GM18517 (cell line): Measurements from ENCODE around the gene KCNC2.

ENCODE experiments used
- ATAC-seq: cut with Tn5 transposase; IDR thresholded peaks from one replicate; pipeline ENCODE4 v1.9.1; 2021; ENCODE audit warnings: mild to moderate bottlenecking, moderate library complexity; ENCODE audit not compliant: unreplicated experiment

The KCNC2 gene

DNA sequence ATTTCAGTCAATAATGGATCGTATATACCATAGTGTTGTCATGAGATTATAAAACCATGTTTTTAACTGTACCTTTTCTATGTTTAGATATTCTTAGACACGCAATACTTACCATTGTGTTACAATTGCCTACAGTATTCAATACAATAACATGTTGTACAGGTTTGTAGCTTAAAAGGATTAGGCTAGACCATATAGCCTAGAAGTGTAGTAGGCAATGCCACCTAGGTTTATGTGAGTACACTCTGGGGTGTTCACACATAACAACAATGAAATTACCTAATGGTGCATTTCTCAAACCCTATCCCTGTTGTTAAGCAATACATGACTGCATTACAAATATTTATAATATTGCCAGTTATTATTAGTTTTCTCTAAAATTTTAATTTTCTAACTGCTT is 144.2 kb downstream of the KCNC2 start:
- ATAC-seq = no peak

GRCh38 chr12:75062691-75063090 is 146.9 kb downstream of the KCNC2 start:
- no peak for ATAC-seq

DNA sequence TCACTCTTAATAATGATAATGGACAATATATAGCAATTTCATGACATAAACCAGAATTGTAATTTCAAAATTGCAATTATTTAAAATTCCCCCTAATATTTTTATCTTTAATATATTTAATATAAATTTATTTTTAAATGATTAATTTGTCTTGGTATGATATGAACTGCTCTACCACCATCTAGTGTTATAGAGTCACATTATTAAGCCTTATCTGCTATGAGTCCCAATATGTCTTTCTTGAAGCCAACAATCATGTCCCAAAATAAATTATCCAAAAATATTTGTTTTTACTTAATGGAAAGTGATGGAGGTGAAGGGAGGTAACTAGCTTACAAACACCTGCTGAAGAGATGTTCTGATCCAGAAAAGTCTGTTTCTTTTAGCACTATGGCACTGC is 151.4 kb downstream of the KCNC2 start:
- no peak for ATAC-seq

DNA sequence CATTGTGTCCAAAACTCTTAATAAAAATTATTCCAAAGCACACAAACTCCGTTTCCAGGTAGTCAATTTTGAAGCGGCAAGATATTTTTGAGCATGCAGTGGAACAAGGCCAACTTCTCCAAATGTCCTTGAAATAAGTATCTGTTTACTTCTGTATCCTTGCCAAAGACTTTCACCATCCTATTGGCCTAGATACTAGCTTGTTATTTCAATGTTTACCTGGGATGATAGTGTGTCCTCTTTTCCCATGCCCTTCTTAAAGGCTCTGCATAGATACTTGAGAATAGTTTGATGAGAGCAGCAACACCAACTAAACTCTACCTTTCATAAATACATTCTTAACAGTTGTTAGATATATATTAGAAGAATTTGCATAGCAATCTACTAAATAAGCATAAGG is 160.9 kb downstream of the KCNC2 start:
- ATAC-seq = no peak

- ATAC-seq = no peak
Observed at GRCh38 chr12:75047885-75048525, 161.6 kb downstream of the KCNC2 start.

DNA sequence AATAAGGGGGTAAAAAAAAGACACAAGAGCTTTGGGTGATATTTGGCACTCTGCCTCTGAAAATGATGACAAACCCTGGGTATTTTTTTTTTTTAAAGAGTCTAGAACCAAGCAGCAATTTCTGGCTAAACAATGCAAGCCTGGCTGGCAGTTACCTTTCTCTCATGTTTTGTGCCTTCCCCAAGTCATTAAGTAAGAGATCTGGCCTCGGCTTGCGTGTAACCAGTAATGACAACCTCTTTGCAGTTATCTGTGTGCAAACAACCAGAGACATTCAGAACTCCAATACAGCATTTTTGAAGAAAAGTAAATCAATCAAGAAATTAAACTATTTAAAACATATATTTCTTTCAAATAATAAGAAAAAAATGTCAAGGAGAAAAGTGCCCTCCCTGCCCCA is 167.5 kb downstream of the KCNC2 start:
- ATAC-seq = no peak

DNA sequence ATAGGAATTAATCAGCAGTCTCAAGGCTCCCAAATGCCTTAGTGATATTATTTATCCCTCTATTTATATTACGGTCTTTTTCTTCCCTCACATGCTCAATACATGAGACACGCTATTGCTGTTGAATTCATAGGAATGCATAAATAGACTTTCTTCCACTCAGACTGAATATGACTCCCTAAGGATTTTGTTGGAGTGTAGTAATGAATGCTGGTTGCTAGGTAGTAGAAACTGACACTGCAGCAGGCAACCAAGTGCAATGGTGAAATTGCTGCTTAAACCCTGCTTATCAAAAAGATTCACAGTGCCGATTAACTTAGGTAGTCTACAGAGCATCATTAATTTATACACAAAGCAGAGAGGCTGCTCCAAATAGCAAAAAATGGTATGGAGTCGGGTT is 168.2 kb downstream of the KCNC2 start:
- ATAC-seq = no peak

GRCh38 chr12:75020068-75020557 is 189.5 kb downstream of the KCNC2 start:
- ATAC-seq = no peak

DNA sequence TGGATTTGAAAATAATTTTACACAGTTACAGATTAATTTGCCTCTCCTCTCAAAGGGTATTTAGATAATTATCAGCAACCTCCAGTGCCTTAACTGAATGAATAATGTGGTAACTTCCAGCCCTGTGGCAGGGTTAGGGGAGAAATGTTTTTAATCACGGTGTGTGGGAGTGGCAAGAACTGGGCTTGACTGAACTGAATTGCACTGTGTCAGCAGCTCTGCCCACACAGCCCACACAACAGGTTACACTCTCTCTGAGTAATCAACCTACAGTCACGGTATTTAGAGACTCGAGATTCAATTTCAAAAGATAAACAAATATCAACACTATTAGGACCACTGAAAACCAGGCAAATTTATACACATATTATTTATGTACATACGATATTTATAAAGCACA is 198.5 kb downstream of the KCNC2 start:
- ATAC-seq = no peak

- no peak for ATAC-seq
Observed at GRCh38 chr12:75007133-75007532, 202.5 kb downstream of the KCNC2 start.

- ATAC-seq = no peak
Observed at GRCh38 chr12:75000120-75000519, 209.5 kb downstream of the KCNC2 start.

GRCh38 chr12:74999474-74999873 is 210.2 kb downstream of the KCNC2 start:
- no peak for ATAC-seq
